Muscle layer of duodenum (tissue), 2 donors: Measurements from ENCODE around the gene WDR38.

ENCODE experiments used
- H3K27ac ChIP-seq: one replicate; pipeline ENCODE4 v1.7.0; 2013; ENCODE audit warnings: mild to moderate bottlenecking, low read length
- H3K27me3 ChIP-seq: one replicate; pipeline ENCODE4 v1.7.0; 2013; ENCODE audit warnings: low read depth, mild to moderate bottlenecking, control low read depth, low read length
- H3K36me3 ChIP-seq, 2 donors: one replicate each; pipeline ENCODE4 v1.7.0; 2013; ENCODE audit warnings: low read length in 2 of 2, control low read depth in 1 of 2, mild to moderate bottlenecking in 1 of 2; ENCODE audit not compliant: insufficient read depth in 2 of 2, control insufficient read depth in 1 of 2
- H3K4me1 ChIP-seq, 2 donors: one replicate each; pipeline ENCODE4 v1.7.0; 2013; ENCODE audit warnings: low read length in 2 of 2, mild to moderate bottlenecking in 2 of 2, control low read depth in 1 of 2, moderate library complexity in 1 of 2; ENCODE audit not compliant: insufficient read depth in 2 of 2, control insufficient read depth in 1 of 2
- H3K4me3 ChIP-seq, 2 donors: one replicate each; pipeline ENCODE4 v1.7.0; 2013; ENCODE audit warnings: low read length in 2 of 2, low read depth in 1 of 2, mild to moderate bottlenecking in 1 of 2
- H3K9me3 ChIP-seq, 2 donors: one replicate each; pipeline ENCODE4 v1.7.0; 2013; ENCODE audit warnings: low read length in 2 of 2, control low read depth in 1 of 2, mild to moderate bottlenecking in 1 of 2; ENCODE audit not compliant: control insufficient read depth in 1 of 2
- donor health status: healthy.

WDR38 gene

DNA sequence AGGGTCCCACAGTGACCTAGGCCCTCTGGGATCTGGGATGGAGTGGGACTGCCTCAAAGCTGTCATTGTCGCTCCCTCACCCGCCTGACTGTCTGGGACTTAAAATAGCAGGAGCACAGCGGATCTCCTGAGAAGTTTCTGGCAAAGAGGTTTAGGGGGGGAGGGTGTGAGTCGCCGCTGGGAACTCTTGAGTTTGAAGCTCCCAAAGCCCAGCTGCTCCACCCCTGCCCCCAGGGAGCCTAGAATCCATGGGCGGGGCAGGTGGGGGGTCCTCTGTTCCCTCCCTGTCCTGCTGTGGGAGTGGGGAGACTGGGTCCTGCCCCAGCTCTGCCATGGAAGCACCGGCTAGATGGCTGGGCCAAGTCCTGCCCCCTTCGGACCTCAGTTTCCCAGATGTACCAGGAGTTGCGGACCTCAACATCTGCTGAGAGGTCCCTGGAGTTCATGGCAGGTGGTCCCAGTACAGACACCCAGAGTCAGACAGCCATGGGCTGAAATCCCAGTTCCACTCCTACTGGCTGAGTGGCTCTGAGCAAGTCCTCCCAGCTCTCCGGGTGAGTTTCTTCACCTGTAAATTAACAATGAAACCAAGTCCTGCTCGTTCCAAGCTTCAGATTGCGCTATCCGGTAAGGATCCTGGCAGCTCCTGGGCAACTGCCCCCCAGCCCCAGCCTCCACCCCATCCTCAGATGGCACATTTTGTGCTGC, 985 bp upstream of the WDR38 start:
- H3K4me3 ChIP-seq = peak overlapping the region; percentile 55
- no peak overlapping the region for H3K27ac ChIP-seq

DNA sequence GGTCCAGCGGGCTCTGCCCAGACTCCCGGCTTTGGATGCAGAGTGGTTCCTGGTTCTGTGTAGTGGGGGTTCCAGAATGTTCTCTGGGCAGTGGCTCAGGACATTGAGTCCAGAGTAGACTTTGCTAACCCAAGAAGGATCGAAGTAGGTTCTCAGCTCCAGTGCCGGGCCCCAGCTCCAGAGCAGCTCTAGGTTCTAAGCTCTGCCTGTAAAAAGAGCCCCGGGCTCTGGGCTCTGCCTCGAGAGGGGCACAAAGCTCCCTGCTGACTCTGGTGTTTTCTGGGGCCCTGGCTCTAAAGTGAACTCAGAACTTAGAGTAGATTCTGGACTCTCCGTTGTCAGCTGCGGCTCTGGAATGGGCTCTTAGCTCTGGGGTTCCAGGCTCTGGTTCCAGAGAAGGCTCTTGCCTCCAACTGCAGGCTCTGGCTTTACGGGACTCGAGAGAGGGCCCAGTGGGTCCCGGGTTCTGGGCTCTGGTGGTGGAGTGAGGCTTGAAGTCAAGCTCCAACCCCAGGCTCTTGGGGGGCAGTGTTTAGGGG, 414 bp downstream of the WDR38 start:
- Histone ChIP-seq H3K4me1 (peaks cover 6 to 18% of the 10 kb centered on the region in 2 donors), H3K36me3 (peaks cover 14 to 23% of the 10 kb centered on the region in 2 donors), H3K9me3 (no peaks in the 10 kb centered on the region), H3K4me3 (peak overlapping the region in 1 of 2 donors; percentile 55), H3K27ac (no peak overlapping the region), H3K27me3 (no peaks in the 10 kb centered on the region)

More for the DNA sequence above, 985 bp upstream of the WDR38 start:
- Histone ChIP-seq H3K27me3 (no peaks in the 10 kb centered on the region), H3K36me3 (peaks cover 0 to 9% of the 10 kb centered on the region in 2 donors), H3K9me3 (no peaks in the 10 kb centered on the region), H3K4me1 (peaks cover 6 to 18% of the 10 kb centered on the region in 2 donors)

DNA sequence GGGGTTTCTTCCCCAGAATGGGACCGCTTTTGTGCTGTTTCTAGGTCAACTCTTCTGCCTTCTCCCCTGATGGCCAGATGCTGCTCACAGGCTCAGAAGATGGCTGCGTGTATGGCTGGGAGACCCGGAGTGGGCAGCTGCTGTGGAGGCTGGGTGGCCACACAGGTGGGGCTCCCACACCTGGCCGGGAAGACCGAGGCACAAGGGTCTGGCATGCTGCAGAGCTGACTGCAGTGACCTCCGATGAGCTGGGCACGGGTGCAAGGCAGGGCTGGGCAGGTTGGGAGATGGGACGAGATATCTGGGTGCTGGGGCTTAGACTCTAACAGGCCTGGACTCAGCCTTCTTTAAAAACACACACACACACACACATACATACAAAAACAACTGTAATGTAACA, 901 bp downstream of the WDR38 start:
- Histone ChIP-seq H3K36me3 (peaks cover 19 to 28% of the 10 kb centered on the region in 2 donors), H3K27ac (no peak overlapping the region), H3K9me3 (no peaks in the 10 kb centered on the region), H3K4me3 (no peak overlapping the region), H3K27me3 (no peaks in the 10 kb centered on the region), H3K4me1 (peaks cover 6 to 18% of the 10 kb centered on the region in 2 donors)

DNA sequence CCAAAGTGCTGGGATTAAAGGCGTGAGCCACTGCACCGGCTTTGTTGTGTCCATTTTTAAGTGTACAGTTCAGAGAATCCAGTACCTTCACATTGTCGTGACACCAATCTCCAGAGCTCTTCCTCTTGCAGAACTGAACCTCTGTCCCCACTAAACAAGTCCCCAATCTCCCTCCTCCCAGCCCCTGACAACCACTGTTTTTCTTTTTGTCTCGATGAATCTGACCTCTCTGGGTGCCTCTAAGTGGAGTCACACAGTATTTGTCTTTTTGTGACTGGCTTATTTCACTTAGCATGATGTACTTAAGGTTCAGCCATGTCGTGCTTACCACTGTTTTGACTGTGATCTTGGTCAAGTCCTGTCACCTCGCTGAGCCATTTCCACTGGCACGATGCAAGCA, 1.6 kb downstream of the WDR38 start:
- no peak overlapping the region for H3K4me3 ChIP-seq
- peaks cover 25 to 35% of the 10 kb centered on the region in 2 donors for H3K36me3 ChIP-seq
- peaks cover 6 to 19% of the 10 kb centered on the region in 2 donors for H3K4me1 ChIP-seq
- H3K27ac ChIP-seq = no peak overlapping the region
- no peaks in the 10 kb centered on the region for H3K27me3 ChIP-seq
- no peaks in the 10 kb centered on the region for H3K9me3 ChIP-seq

DNA sequence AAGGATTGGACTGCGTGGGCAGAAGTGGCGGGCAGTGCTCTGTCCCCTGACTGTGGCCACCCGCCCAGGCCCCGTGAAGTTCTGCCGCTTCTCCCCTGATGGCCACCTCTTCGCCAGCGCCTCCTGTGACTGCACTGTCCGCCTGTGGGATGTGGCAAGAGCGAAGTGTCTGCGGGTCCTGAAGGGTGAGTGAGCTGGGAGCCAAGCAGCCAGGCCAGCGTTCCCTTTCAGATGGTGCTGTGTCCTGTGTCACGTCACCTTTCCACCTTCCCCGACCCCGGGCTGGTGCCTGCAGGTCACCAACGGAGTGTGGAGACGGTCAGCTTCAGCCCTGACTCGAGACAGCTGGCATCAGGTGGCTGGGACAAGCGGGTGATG, 2.3 kb downstream of the WDR38 start:
- peaks cover 32 to 42% of the 10 kb centered on the region in 2 donors for H3K36me3 ChIP-seq
- H3K4me1 ChIP-seq = peaks cover 12 to 26% of the 10 kb centered on the region in 2 donors
- H3K9me3 ChIP-seq = no peaks in the 10 kb centered on the region
- no peak overlapping the region for H3K27ac ChIP-seq
- H3K27me3 ChIP-seq = no peaks in the 10 kb centered on the region
- H3K4me3 ChIP-seq = no peak overlapping the region

DNA sequence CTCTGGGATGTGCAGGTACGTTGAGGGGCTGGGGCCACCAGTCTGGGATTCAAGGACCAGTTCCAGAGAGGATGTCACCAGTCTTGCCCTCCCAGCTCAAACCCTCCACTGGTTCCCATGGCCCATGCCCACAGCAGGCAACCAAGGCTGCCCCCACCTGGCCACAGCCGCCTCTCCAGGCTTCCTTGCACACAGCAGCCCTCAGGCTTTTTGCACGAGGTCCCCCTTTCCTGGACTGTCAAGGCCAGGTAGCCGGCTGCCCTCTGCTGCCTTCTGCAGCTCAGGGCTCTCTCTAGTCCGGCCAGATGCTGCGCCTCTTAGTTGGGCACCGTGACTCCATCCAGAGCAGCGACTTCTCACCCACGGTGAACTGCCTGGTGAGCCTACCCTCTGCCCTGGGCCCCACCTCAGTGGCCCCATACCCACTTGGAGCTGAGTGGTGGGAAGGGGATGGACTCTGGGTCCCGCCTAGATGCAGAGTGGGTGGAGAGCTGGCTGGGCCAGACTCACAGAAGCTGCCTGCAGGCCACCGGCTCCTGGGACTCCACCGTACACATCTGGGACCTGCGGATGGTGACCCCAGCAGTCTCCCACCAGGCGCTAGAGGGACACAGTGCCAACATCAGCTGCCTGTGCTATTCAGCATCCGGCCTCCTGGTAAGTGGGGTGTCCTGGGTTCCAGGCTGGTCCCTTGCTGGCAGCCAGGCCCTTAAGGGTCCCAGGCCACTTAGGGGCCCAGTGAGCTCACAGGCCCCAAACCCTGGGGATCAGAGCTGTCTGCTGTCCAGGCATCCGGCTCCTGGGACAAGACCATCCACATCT, 2.9 kb downstream of the WDR38 start:
- Histone ChIP-seq H3K36me3 (peaks cover 35 to 42% of the 10 kb centered on the region in 2 donors), H3K4me1 (peaks cover 17 to 32% of the 10 kb centered on the region in 2 donors)

DNA sequence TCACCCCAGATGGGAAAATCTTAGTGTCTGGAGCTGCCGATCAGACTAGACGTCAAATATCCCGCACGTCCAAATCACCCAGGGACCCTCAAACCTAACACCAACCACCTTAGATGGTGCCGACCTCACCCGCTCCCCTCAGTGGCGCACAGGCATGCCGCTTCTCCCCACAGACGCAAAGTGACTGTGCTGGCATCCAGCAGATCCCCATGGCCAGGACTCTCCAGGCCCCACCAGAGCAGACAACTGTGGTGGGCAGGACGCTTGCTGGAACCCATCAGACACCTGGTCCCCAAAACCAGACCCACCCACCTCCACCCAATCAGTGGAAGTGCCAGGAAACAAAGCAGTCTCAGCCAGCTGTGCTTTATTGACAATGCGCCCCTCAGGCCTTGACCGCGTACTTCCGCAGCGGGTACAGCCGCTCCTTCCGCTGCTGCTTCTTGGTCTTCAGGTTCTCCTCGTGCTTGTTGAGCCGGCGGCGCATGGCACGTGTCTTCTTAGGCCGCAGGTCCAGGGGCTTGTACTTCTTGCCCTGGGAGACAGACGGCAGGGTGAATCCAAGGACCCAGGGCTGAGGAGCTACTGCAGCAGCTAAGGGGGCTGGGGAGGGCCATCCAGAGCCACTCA, 4.4 kb downstream of the WDR38 start:
- H3K36me3 ChIP-seq = peaks cover 35 to 42% of the 10 kb centered on the region in 2 donors
- H3K27me3 ChIP-seq = no peaks in the 10 kb centered on the region
- no peak overlapping the region for H3K4me3 ChIP-seq
- H3K9me3 ChIP-seq = no peaks in the 10 kb centered on the region
- H3K4me1 ChIP-seq = peaks cover 14 to 25% of the 10 kb centered on the region in 2 donors
- no peak overlapping the region for H3K27ac ChIP-seq

More for the DNA sequence above, 2.9 kb downstream of the WDR38 start:
- no peak overlapping the region for H3K4me3 ChIP-seq
- no peaks in the 10 kb centered on the region for H3K27me3 ChIP-seq
- H3K9me3 ChIP-seq = no peaks in the 10 kb centered on the region
- H3K27ac ChIP-seq = no peak overlapping the region

DNA sequence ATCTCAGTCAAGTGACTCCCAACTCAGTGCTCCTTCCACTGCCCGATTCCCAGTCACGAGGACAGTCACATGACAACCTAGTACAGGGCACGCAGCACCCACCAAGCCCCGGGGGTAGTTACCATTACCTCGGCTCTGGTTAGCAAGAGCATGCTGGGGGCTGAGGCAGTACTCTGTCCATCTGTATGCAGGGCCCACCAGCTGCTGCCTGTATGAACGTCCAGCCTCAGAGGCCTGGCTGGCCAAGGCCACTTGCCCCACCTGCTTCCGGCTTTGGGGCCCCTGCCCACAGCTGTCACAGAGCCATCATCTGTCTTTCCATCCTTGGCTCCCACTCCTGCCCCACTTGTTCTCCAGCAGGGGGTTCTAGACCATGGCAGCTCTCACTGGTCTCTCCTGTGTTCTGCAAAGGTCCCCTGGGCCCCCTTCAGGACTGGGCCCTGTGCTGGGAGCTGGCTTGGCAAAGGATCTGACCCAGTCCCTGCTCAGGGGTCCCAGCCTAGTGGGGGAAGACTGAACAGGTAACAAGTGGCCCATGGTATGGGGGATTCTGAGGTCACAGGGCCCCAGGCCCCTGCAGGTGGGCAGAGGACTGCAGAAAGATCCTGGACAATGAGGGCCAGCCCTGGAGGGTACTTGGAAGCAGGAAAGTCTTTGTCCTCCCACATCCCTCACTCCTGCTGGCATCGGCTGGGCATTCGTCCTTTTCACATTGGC, 5.2 kb downstream of the WDR38 start:
- Histone ChIP-seq H3K36me3 (peaks cover 35 to 42% of the 10 kb centered on the region in 2 donors), H3K27me3 (no peaks in the 10 kb centered on the region), H3K4me3 (no peak overlapping the region), H3K4me1 (peaks cover 11 to 21% of the 10 kb centered on the region in 2 donors), H3K9me3 (no peaks in the 10 kb centered on the region), H3K27ac (no peak overlapping the region)

DNA sequence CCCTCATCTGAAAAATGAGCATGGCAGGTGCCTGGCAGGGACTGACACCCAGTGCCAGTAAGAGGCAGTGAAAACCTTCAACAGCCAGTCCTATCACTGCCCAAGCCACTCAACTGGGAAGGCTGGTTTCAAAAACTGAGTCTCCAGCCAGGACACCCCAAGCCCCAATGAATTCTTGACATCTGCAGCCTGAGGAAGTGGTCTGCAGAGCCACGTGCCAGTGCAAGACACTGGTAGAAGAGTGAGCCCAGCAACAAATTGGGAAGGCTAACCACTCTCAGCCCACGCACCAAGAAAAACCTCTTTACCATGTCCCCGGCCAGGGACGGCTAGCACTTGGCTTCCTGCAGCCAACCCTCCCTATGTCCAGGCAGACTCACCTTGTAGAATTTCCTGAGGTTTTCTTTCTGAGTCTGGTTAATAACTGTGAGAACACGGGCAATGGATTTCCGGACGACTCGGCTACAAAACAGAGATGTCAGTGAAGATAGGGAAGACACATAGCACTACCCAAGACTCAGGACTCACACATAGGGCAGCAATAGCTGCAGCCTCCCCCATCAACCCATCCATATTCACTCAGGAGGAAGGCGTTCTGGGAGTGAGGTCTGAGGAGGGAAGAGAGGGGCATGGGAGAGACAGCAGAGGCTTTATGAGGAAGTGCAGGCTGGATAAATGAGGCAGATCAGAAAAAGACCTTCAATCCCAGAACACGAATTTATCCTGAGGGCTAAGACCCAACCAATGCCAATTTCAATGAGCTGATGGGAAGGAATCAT, 6.7 kb downstream of the WDR38 start:
- H3K36me3 ChIP-seq = peaks cover 35 to 42% of the 10 kb centered on the region in 2 donors
- H3K9me3 ChIP-seq = no peaks in the 10 kb centered on the region
- peak overlapping the region; percentile 79 for H3K27ac ChIP-seq
- H3K4me3 ChIP-seq = peak overlapping the region; percentile 83 to 88
- peaks cover 11 to 21% of the 10 kb centered on the region in 2 donors for H3K4me1 ChIP-seq
- H3K27me3 ChIP-seq = no peaks in the 10 kb centered on the region
